HG03575 (cell line): ENCODE results near the gene MRPL45.
A peak's percentile ranks its signal among the peaks of the same experiment; 100 is the strongest.

Experiments used
- ATAC-seq: cut with Tn5 transposase; IDR thresholded peaks from one replicate; pipeline ENCODE4 v1.9.1; 2021; ENCODE audit not compliant: unreplicated experiment, insufficient number of reproducible peaks, low FRiP score; ENCODE audit errors: extremely low read depth

The MRPL45 gene

GRCh38 chr17:38341035-38341721 is 44.2 kb downstream of the MRPL45 start:
- no peak for ATAC-seq

GRCh38 chr17:38342886-38343607 is 46.1 kb downstream of the MRPL45 start:
- no peak for ATAC-seq

GRCh38 chr17:38343608-38344419 is 46.8 kb downstream of the MRPL45 start, which contains the start of gene GPR179:
TSS of gene GPR179 (minus strand) at chr17:38343956. CDS start at chr17:38343789, 167 bp downstream.
- ATAC-seq = no peak

GRCh38 chr17:38344420-38344745 is 47.4 kb downstream of the MRPL45 start:
- ATAC-seq = no peak

- ATAC-seq = no peak
Observed at GRCh38 chr17:38345743-38346142, 48.8 kb downstream of the MRPL45 start.

- ATAC-seq = no peak
Observed at GRCh38 chr17:38349097-38349730, 52.2 kb downstream of the MRPL45 start.

- ATAC-seq = no peak
Observed at GRCh38 chr17:38350035-38350434, 53.1 kb downstream of the MRPL45 start.

GRCh38 chr17:38351412-38352222 is 54.6 kb downstream of the MRPL45 start, which contains the start of gene SOCS7:
TSS of gene SOCS7 (plus strand) at chr17:38351844. CDS start at chr17:38352053, 209 bp downstream.
- peak; percentile 54 for ATAC-seq

- no peak for ATAC-seq
Observed at GRCh38 chr17:38352245-38353085, 55.5 kb downstream of the MRPL45 start.

GRCh38 chr17:38353086-38353604 is 56.2 kb downstream of the MRPL45 start:
- ATAC-seq = no peak

GRCh38 chr17:38353668-38354067 is 56.7 kb downstream of the MRPL45 start:
- ATAC-seq = no peak

GRCh38 chr17:38354466-38354865 is 57.5 kb downstream of the MRPL45 start:
- ATAC-seq = no peak

- ATAC-seq = no peak
Observed at GRCh38 chr17:38355251-38355650, 58.3 kb downstream of the MRPL45 start.

- ATAC-seq = no peak
Observed at GRCh38 chr17:38357486-38358123, 60.6 kb downstream of the MRPL45 start.

GRCh38 chr17:38358586-38359513 is 61.9 kb downstream of the MRPL45 start:
- ATAC-seq = no peak
